GM19328 (cell line): ENCODE measurements around the gene SIGLEC15.
"Not testable (repeated sequence)": the region's sequence is repeated elsewhere in the genome, so short reads cannot be mapped to it uniquely, and the experiment has no call there.

Source experiments
- ATAC-seq: cut with Tn5 transposase; IDR thresholded peaks from one replicate; pipeline ENCODE4 v1.9.1; 2021; ENCODE audit warnings: mild to moderate bottlenecking, moderate library complexity; ENCODE audit not compliant: unreplicated experiment

SIGLEC15 gene

GRCh38 chr18:45841765-45842442, 16.4 kb downstream of the SIGLEC15 start:
- ATAC-seq, result no peak

- no peak for ATAC-seq
Observed at GRCh38 chr18:45843019-45843418, 17.5 kb downstream of the SIGLEC15 start.

GRCh38 chr18:45844938-45845337, 19.5 kb downstream of the SIGLEC15 start:
- no peak for ATAC-seq

- no peak for ATAC-seq
Observed at GRCh38 chr18:45845410-45845809, 19.9 kb downstream of the SIGLEC15 start.

GRCh38 chr18:45847119-45847518, 21.6 kb downstream of the SIGLEC15 start:
- ATAC-seq, result no peak

GRCh38 chr18:45848643-45849042, 23.2 kb downstream of the SIGLEC15 start:
- ATAC-seq, result not testable (repeated sequence)

GRCh38 chr18:45849529-45849928, 24.1 kb downstream of the SIGLEC15 start:
- no peak for ATAC-seq

GRCh38 chr18:45850021-45850420, 24.5 kb downstream of the SIGLEC15 start:
- ATAC-seq, result no peak

- no peak for ATAC-seq
Observed at GRCh38 chr18:45851161-45851925, 25.9 kb downstream of the SIGLEC15 start.

GRCh38 chr18:45852631-45853030, 27.2 kb downstream of the SIGLEC15 start:
- ATAC-seq, result no peak

- ATAC-seq, result no peak
Observed at GRCh38 chr18:45854036-45854586, 28.6 kb downstream of the SIGLEC15 start.

- ATAC-seq, result no peak
Observed at GRCh38 chr18:45856531-45856930, 31.1 kb downstream of the SIGLEC15 start.

- ATAC-seq, result no peak
Observed at GRCh38 chr18:45859334-45859733, 33.9 kb downstream of the SIGLEC15 start.

GRCh38 chr18:45860492-45860891, 35.0 kb downstream of the SIGLEC15 start:
- ATAC-seq, result no peak

- ATAC-seq, result no peak
Observed at GRCh38 chr18:45860971-45861370, 35.5 kb downstream of the SIGLEC15 start.

GRCh38 chr18:45861926-45862325, 36.5 kb downstream of the SIGLEC15 start:
- ATAC-seq, result no peak

GRCh38 chr18:45863469-45863868, 38.0 kb downstream of the SIGLEC15 start:
- no peak for ATAC-seq

- ATAC-seq, result no peak
Observed at GRCh38 chr18:45864081-45864480, 38.6 kb downstream of the SIGLEC15 start.

- ATAC-seq, result no peak
Observed at GRCh38 chr18:45865466-45865865, 40.0 kb downstream of the SIGLEC15 start.

- ATAC-seq, result no peak
Observed at GRCh38 chr18:45870419-45870818, 44.9 kb downstream of the SIGLEC15 start.

- no peak for ATAC-seq
Observed at GRCh38 chr18:45871431-45872084, 46.1 kb downstream of the SIGLEC15 start.
